ENCODE data around the gene SMC1B.
"Not testable (repeated sequence)": the region's sequence is repeated elsewhere in the genome, so short reads cannot be mapped to it uniquely, and the experiment has no call there.

SMC1B gene

GRCh38 chr22:45445031-45445710 is 31.8 kb upstream of the SMC1B start:
- peak; percentile 39 for DNase-seq (ENCODE audit: low read depth, low spot score)

DNA sequence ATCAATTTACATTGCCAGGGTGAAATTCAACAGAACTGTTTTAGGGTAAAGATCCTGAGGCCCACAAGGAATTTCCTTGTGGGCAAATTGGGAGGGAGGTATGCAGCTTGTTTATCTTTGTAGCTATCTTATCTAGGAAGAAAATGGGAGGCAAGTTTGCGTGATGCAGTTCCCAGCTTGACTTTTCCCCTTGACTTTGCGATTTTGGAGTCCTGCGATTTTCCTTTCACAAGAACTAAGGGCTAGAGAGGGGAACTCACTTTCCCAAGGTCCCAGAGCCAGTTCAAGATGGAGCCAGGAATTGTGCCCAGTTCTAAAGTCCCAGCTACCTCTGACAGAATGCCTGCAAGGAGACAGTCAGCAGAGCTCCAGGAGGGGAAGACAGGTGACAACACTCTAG is 30.8 kb upstream of the SMC1B start:
- peak; percentile 60 for DNase-seq (ENCODE audit: low read depth, low spot score)

- peak; percentile 48 for DNase-seq (ENCODE audit: low read depth, low spot score)
These were observed 28.7 kb upstream of the SMC1B start for GRCh38 chr22:45442116-45442515.

DNA sequence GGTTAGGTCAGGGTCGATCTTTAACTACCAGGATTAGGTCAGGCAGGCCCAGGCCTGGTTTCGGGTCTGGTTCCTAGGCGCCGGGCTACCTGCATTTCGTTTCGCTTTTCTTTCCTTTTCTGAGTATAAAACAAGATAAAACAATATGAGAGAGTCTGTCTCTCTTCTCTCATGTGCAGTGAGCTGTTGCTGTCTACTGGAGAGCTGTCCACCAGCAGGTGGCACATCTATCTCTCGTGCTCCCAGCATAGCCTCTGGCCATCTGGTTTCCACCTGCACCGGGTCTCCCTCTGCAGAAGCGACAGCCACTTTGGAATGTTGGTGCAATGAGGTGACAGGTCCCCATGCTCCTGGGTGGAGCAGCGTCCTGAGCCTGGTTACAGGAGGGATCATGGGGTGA is 27.7 kb upstream of the SMC1B start:
- DNase-seq (ENCODE audit: low read depth, low spot score), result peak; percentile 81

- DNase-seq (ENCODE audit: low read depth, low spot score), result not testable (repeated sequence)
These were observed 27.3 kb upstream of the SMC1B start for GRCh38 chr22:45440688-45441087.

DNA sequence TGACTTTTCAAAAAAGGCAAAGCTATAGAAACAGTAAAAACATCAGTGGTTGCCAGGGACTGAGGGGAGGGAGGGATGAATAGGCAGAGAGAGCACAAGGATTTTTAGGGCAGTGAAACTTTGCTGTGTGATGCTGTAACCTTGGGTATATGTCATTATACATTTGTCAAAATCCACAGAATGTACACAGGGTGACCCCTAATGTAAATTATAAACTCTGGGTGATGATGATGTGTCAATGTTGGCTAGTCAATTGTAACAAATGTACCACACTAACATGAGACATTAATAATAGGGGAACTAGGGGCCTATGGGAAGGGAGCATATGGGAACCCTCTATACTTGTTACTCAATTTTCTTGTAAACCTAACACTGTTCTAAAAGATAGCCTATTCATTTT is 24.9 kb upstream of the SMC1B start:
- DNase-seq (ENCODE audit: low read depth, low spot score), result no peak

DNA sequence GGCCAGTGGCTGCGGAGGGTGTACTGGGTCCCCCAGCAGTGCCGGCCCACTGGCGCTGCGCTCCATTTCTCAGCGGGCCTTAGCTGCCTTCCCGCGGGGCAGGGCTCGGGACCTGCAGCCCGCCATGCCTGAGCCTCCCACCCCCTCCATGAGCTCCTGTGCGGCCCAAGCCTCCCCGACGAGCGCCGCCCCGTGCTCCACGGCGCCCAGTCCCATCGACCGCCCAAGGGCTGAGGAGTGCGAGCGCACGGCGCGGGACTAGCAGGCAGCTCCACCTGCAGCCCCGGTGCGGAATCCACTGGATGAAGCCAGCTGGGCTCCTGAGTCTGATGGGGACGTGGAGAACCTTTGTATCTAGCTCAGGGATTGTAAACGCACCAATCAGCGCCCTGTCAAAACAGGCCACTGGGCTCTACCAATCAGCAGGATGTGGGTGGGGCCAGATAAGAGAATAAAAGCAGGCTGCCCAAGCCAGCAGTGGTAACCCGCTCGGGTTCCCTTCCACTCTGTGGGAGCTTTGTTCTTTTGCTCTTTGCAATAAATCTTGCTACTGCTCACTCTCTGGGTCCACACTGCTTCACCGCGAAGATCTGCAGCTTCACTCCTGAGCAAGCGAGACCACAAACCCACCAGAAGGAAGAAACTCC is 23.6 kb upstream of the SMC1B start:
- not testable (repeated sequence) for DNase-seq (ENCODE audit: low read depth, low spot score)

DNA sequence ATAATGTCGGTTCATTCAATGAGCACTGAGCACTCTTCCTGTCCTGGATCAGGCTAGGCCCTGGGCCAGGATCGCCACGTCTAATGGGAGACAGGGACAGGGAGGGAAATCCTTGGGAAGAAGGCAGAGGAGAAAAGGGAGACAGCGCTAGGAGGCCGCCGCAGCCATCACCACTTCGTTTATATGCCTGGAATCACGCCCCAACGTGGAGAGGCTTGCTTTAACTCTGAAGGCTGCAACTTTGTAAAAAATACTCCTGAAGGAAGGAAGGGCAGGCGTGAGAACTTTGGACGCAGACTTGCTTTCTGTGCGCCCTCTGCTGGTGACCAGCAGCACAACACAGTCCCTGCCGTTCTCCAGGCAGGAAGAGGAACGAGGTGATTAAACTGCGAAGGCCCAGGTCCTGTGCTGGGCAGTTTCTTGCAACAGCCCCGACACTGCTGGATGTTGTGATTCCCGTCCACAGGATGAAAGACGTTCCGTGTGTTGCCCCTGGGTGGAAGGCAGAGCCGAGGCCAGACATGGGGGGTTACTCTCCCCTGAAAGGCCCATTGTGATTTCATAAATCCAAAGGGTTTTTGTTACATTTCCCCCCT is 22.2 kb upstream of the SMC1B start:
- peak; percentile 95 for DNase-seq (ENCODE audit: low read depth, low spot score)

- DNase-seq (ENCODE audit: low read depth, low spot score), result no peak
These were observed 21.6 kb upstream of the SMC1B start for GRCh38 chr22:45434981-45435380.

GRCh38 chr22:45430871-45431270 is 17.5 kb upstream of the SMC1B start:
- no peak for DNase-seq (ENCODE audit: low read depth, low spot score)

DNA sequence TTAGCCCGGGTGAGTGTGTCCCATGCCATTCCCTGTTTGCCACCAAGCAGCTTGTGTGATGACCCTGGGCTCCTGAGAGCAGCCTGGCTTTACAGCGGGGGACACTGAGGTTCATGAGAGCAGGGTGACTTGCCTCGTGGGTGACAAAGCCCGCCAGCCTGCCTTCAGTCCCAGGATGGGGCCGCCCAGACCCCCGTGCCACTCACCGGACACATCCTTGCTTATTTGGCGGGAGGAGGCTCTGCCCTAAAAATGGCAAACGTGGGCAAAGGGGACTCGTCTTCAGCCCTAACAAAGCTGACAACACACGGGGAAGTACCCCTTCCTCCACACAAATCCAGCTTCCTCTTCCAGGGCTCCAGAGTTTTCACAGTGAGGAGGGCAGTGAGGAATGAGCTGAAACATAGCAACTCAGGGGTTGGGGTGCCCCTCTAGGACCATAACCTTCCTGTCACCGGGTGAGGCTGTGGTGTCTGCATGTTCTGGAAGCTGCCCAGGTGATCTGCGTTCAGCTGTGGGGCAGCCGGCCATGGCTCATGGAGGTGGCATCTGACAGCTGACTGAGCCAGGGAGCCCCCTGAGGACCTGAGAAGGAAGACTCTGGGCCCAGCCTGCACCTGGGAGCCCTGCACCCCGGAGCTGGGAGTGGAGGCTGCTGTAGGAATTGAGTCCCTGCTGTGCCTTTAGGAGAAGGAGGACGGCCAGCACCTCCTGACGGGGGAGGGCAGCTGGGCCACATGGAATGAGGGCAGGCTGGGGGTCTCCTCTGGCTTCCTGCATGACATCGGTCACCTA is 16.8 kb upstream of the SMC1B start:
- no peak for DNase-seq (ENCODE audit: low read depth, low spot score)

DNA sequence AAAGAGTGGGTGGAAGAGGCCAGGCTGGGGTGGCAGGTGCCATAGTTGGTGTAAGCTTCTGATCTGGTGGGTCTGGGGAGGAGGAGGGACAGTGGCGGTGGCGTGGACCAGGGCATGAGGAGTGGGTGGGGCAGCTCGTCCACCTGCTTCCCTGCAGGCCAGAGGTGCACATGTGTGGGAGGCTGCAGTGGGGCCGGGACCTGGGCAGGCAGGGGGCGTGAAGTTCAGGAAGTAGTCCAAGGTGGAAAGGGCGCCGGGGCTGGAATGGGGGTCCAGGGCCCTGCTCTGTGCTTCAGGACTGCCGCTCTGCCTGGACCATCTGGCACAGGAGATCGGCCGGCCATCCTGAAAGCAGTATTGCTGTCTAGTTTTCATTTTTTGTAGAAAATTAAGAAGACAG is 16.0 kb upstream of the SMC1B start:
- DNase-seq (ENCODE audit: low read depth, low spot score), result no peak

DNA sequence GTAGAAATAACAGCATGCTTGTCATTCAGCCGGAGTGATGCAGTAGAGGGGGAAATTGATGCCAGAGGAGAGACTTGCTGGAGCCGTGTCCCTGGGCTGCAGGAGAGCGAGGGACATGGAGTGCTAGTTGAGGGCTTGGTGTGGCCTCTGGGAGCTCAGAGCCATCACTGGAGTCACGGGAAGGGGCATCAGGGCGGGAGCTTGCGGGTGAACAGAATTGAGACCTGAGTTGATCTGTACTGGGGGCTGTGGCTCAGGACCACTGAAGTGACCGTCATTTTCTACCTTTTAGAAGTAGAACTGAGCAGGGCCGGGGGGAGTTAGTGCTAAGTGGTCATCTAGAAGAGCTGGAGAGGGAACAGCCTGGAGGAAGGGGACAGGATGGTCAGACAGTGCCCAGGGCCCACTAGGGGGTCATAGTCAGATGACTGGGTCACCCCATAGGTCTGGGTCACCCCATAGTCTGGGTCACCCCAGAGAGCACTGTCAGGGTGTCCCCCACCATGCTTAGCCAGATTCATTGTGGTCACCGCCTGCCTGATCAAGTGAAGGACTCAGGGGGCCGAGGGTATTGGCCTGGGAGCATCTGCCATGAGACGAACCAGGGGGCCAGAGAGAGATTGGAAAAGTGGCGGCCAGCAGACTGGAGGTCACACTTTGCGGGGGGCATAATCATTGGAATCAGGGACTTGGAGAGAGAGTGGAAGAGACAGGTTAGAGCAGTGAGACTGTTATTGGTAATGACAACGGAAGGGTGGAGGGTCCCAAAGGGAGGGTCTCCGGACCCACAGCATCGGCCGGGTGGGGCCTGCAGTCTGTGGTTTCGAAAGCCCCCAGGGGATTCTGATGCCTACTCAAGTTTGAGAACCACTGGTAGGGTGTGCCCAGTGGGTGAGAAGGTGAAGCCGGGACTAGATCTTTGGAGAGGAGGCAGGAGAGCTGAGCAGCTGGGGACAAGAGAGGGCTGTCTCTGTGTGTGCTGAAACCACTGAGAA is 15.3 kb upstream of the SMC1B start:
- DNase-seq (ENCODE audit: low read depth, low spot score), result no peak

DNA sequence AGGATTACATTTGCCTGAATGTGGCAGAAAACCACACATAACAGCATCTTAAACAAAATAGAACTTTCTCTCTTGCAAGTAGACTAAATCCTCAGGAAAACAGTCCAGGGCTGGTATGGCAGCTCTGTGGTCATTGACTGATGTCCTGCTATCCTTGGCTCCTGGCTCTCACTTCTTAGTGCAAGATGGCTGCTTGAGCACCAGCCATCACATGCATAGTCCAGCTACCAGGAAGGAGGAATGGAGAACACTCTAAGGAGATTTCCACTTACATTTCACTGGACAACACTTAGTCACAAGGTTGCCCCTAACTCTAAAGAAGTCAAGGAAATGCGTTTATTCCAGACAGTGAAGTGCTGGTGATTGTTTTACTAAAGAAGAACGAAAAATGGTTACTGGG is 13.7 kb upstream of the SMC1B start:
- DNase-seq (ENCODE audit: low read depth, low spot score), result no peak

GRCh38 chr22:45426387-45426786 is 13.0 kb upstream of the SMC1B start:
- no peak for DNase-seq (ENCODE audit: low read depth, low spot score)

- DNase-seq (ENCODE audit: low read depth, low spot score), result no peak
These were observed 12.3 kb upstream of the SMC1B start for GRCh38 chr22:45425531-45426265.

GRCh38 chr22:45425101-45425500 is 11.7 kb upstream of the SMC1B start:
- DNase-seq (ENCODE audit: low read depth, low spot score), result no peak

DNA sequence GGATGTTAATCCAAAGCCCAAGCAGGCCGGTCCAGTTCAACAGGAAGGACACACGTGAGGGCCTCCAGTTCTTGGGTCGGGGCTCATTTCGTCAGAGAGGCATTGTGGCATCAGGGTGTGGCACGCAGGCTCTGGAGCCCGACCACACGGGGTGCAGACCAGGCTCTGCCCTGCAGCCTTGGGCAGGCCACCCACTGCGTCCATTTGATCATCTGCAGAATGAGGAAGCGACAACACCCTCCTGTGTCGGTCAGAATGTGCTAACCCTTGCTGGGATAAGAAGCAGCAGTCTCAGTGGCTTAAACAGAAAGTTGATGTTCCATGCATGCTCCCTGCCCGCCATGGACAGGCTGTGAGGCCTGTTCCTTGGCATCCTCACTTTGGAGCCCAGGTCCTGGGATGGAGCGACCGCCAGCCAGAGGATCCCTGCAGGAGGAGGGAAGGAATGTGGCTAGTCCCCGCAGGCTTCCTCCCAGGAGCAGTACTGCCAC is 10.9 kb upstream of the SMC1B start:
- peak; percentile 55 for DNase-seq (ENCODE audit: low read depth, low spot score)

DNA sequence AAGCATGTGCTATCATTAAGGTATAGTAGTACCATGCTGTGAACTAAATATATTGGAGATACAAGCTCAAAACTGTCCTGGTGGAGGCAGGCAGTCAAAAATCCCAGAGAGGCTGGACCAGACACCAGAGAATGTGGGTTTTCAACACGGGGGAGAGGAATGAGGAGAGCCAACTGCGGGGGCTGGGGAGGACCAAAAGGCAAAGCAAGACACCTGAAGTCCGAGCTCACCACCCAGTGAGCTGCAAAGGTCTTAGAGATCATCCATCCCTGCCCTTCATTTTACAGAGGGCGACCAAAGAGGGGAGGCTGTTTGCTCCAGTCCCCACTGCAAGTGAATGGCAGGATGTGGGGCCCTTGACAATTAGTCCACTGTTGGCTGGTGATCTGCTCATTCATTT is 10.1 kb upstream of the SMC1B start:
- no peak for DNase-seq (ENCODE audit: low read depth, low spot score)

Data from ELF-1 (cell line).